HCT116 (cell line): Measurements from ENCODE around the gene C1orf116. TPM values are rescaled to one million over a fixed set of nuclear protein-coding genes. Genes with fewer than 3 reads are reported as not detected.

Experiments used
- ATAC-seq: fragments of 200-7000 bp; cut with Tn5 transposase; 2 replicates; pipeline ENCODE4 v1.9.1; 2020; ENCODE audit warnings: mild to moderate bottlenecking, moderate library complexity
- BruUV-seq: library from RNA; stranded (reverse); fragments of 400-500 nt; replicated peaks from 2 replicates; lab custom pipeline; 2021; lab: Mats Ljungman, UMichigan
- CTCF ChIA-PET: fragments of 300-600 bp; sonication (Branson Sonifier 250); formaldehyde crosslinking; loops from one replicate; lab custom pipeline; 2021; ENCODE audit warnings: antibody characterized with exemption; lab: Charles Lee
- POLR2A ChIA-PET: fragments of 300-600, 350-600 bp; sonication (Branson Sonifier 250); formaldehyde crosslinking; loops from one replicate; lab custom pipeline; 2021; ENCODE audit warnings: antibody characterized with exemption; lab: Charles Lee
- RAD21 ChIA-PET, 2 experiments: fragments of 300-600 bp; sonication (Branson Sonifier 250); formaldehyde crosslinking; loops; one replicate each; lab custom pipeline; 2023; ENCODE audit warnings: low total read pairs in 2 of 2; ENCODE audit not compliant: uncharacterized antibody in 2 of 2, unreplicated experiment in 2 of 2, low non-redundant PET in 1 of 2; lab: Charles Lee
- DNase-seq: peaks from one replicate; pipeline ENCODE4 v3.0.0-alpha.2; 2010; ENCODE audit warnings: low read depth, low spot score
- H2AFZ ChIP-seq: fragments of 200-600 bp; shearing (Covaris generic), sonication (generic); 2 replicates; pipeline ENCODE4 v1.6.1; 2017; ENCODE audit warnings: low read depth, mixed run types, mixed read lengths, antibody characterized with exemption, low read length; ENCODE audit not compliant: poor library complexity, severe bottlenecking
- H3K27ac ChIP-seq: 2 replicates; pipeline ENCODE4 v1.5.1; 2012; ENCODE audit warnings: low read depth, low read length
- H3K27me3 ChIP-seq: fragments of 200-600 bp; sonication (generic); 2 replicates; pipeline ENCODE4 v1.6.1; 2016; ENCODE audit warnings: mixed run types, low read length, mixed read lengths; ENCODE audit not compliant: insufficient read depth
- H3K36me3 ChIP-seq, 2 experiments: fragments of 200-500 bp in 1 of 2; fragments of 200-600 bp in 1 of 2; sonication (Bioruptor generic) in 1 of 2; sonication (generic) in 1 of 2; 2 replicates each; pipeline versions ENCODE4 v1.5.1 to v1.6.1; 2014 to 2016; ENCODE audit warnings: low read length in 2 of 2, inconsistent platforms in 1 of 2, mixed read lengths in 1 of 2, mixed run types in 1 of 2; ENCODE audit not compliant: insufficient read depth in 2 of 2, control insufficient read depth in 1 of 2
- H3K4me1 ChIP-seq, 2 experiments: fragments of 200-600 bp in 1 of 2; sonication (generic) in 1 of 2; 2 replicates each; pipeline versions ENCODE4 v1.5.1 to v1.6.1; 2012 to 2017; ENCODE audit warnings: low read length in 2 of 2, inconsistent platforms in 1 of 2, mild to moderate bottlenecking in 1 of 2, mixed read lengths in 1 of 2, mixed run types in 1 of 2, moderate library complexity in 1 of 2; ENCODE audit not compliant: insufficient read depth in 2 of 2, control insufficient read depth in 1 of 2
- H3K4me2 ChIP-seq: fragments of 200-600 bp; sonication (generic); 2 replicates; pipeline ENCODE4 v1.6.1; 2017; ENCODE audit warnings: mixed run types, low read length, mixed read lengths
- H3K4me3 ChIP-seq, 2 experiments: fragments of 200-600 bp in 1 of 2; sonication (generic) in 1 of 2; replicated peaks in 1 of 2; 2 replicates each; pipeline ENCODE4 v1.5.1; 2011 to 2016; ENCODE audit warnings: low read length in 2 of 2, control low read depth in 1 of 2, low read depth in 1 of 2, mild to moderate bottlenecking in 1 of 2, mixed read lengths in 1 of 2, mixed run types in 1 of 2
- H3K79me2 ChIP-seq: fragments of 200-600 bp; sonication (generic); 2 replicates; pipeline ENCODE4 v1.6.1; 2017; ENCODE audit warnings: mild to moderate bottlenecking, mixed run types, low read length, moderate library complexity, mixed read lengths; ENCODE audit not compliant: insufficient read depth
- H3K9ac ChIP-seq: fragments of 200-600 bp; sonication (generic); 2 replicates; pipeline ENCODE4 v1.6.1; 2016; ENCODE audit warnings: low read length, mixed read lengths
- H3K9me2 ChIP-seq: fragments of 200-600 bp; sonication (generic), shearing (Covaris generic); 2 replicates; pipeline ENCODE4 v1.6.1; 2017; ENCODE audit warnings: mixed run types, mild to moderate bottlenecking, moderate library complexity; ENCODE audit not compliant: insufficient read depth
- H3K9me3 ChIP-seq, 2 experiments: fragments of 200-500 bp in 1 of 2; fragments of 200-600 bp in 1 of 2; sonication (Bioruptor generic) in 1 of 2; sonication (generic) in 1 of 2; 2 replicates each; pipeline ENCODE4 v1.6.1; 2014 to 2017; ENCODE audit warnings: low read length in 2 of 2, mixed read lengths in 2 of 2, inconsistent platforms in 1 of 2, low read depth in 1 of 2, mild to moderate bottlenecking in 1 of 2, mixed run types in 1 of 2, moderate library complexity in 1 of 2; ENCODE audit not compliant: control insufficient read depth in 1 of 2, insufficient read depth in 1 of 2
- H4K20me1 ChIP-seq: fragments of 200-600 bp; sonication (generic), shearing (Covaris generic); 2 replicates; pipeline ENCODE4 v1.6.1; 2017; ENCODE audit warnings: mixed run types, mild to moderate bottlenecking, moderate library complexity; ENCODE audit not compliant: insufficient read depth
- ATF3 ChIP-seq: IDR thresholded peaks from 2 replicates; pipeline ENCODE4 v1.6.1; 2012
- CTCF ChIP-seq, 3 experiments: fragments of 200-600 bp in 1 of 3; sonication (generic) in 1 of 3; IDR thresholded peaks in 2 of 3; conservative IDR thresholded peaks in 1 of 3; 2 replicates each; pipeline ENCODE4 v1.5.1; 2012 to 2017; ENCODE audit warnings: low read depth in 2 of 3, low read length in 2 of 3, antibody characterized with exemption in 1 of 3, borderline replicate concordance in 1 of 3, control low read depth in 1 of 3, mild to moderate bottlenecking in 1 of 3, mixed read lengths in 1 of 3, mixed run types in 1 of 3, moderate library complexity in 1 of 3; ENCODE audit not compliant: insufficient read depth in 1 of 3
- EZH2phosphoT487 ChIP-seq: fragments of 200-600 bp; IDR thresholded peaks from 2 replicates; pipeline ENCODE4 v1.6.1; 2018; ENCODE audit warnings: antibody characterized with exemption, borderline replicate concordance
- MAX ChIP-seq: IDR thresholded peaks from 2 replicates; pipeline ENCODE4 v1.6.1; 2012
- SRF ChIP-seq: IDR thresholded peaks from 2 replicates; pipeline ENCODE4 v1.6.1; 2012; ENCODE audit warnings: low read depth
- TCF7L2 ChIP-seq: IDR thresholded peaks from 2 replicates; pipeline ENCODE4 v1.7.0; 2011; ENCODE audit warnings: borderline replicate concordance, inconsistent platforms; ENCODE audit not compliant: insufficient read depth, insufficient read length; ENCODE audit errors: extremely low read depth
- ZFX ChIP-seq: fragments of 450-650 bp; IDR thresholded peaks from 2 replicates; pipeline ENCODE4 v1.6.1; 2017
- intact Hi-C: fragments of 100-400 bp; cut with micrococcal nuclease; formaldehyde crosslinking; loops from 2 replicates; pipeline ENCODE4 v1.10.0; 2022
- total RNA-seq: library from RNA; stranded (reverse); gene quantifications from one replicate; pipeline ENCODE4 v1.2.1, GENCODE V29; 2021; ENCODE audit not compliant: unreplicated experiment

C1orf116 gene
- total RNA-seq, 1 experiment from 2014 or later = 3.6 TPM

- no peaks in the 10 kb centered on the region for H3K9me3 ChIP-seq
- ChIA-PET RAD21 (no interaction called here), POLR2A (no interaction called here), CTCF (interaction anchor here (1.0 to 1.4 kb wide), 2 partner anchors 10 to 358 kb away, joined by 3 to 8 read pairs; no protein-coding TSS in a partner anchor)
- BruUV-seq = no TSS peak
- intact Hi-C loops = no loop called here
- TF ChIP-seq MAX (no peak), EZH2phosphoT487 (no peak)
- H3K9ac ChIP-seq = no peak overlapping the region
- H4K20me1 ChIP-seq = no peaks in the 10 kb centered on the region
- no peak overlapping the region for H3K4me3 ChIP-seq
- peaks cover 0 to 24% of the 10 kb centered on the region in 2 experiments; a peak in 2 of 4 replicates for H3K4me1 ChIP-seq
- H3K4me2 ChIP-seq = peak overlapping the region; percentile 33; the same call in 1 of the 2 replicates
- H2AFZ ChIP-seq = no peak overlapping the region
- DNase-seq (no peak), ATAC-seq (peak; percentile 39; the same call in 1 of the 2 replicates)
- no peaks in the 10 kb centered on the region for H3K9me2 ChIP-seq
- H3K36me3 ChIP-seq = no peaks in the 10 kb centered on the region
- no peaks in the 10 kb centered on the region for H3K27me3 ChIP-seq
- no peak overlapping the region for H3K27ac ChIP-seq
- H3K79me2 ChIP-seq = peaks cover 11% of the 10 kb centered on the region
Observed at GRCh38 chr1:207039380-207040180, 7.0 kb upstream of the C1orf116 start.

GRCh38 chr1:207036865-207037264, 4.3 kb upstream of the C1orf116 start:
- Histone ChIP-seq H3K27me3 (no peaks in the 10 kb centered on the region), H3K9me2 (no peaks in the 10 kb centered on the region), H3K4me3 (no peak overlapping the region), H3K9me3 (no peaks in the 10 kb centered on the region), H3K9ac (no peak overlapping the region), H3K4me2 (no peak overlapping the region), H3K36me3 (no peaks in the 10 kb centered on the region), H3K79me2 (no peaks in the 10 kb centered on the region; the same call in 1 of the 2 replicates), H4K20me1 (no peaks in the 10 kb centered on the region), H2AFZ (no peak overlapping the region), H3K27ac (no peak overlapping the region), H3K4me1 (peaks cover 16 to 52% of the 10 kb centered on the region in 2 experiments)
- intact Hi-C loops = no loop called here
- no peak for ATAC-seq
- POLR2A ChIA-PET = no interaction called here
- BruUV-seq = no TSS peak
- no peak for TF ChIP-seq ZFX
- TF ChIP-seq CTCF (IDR thresholded peaks at IDR 0.05 in 2 of 3, conservative IDR thresholded peaks at IDR 0.05 in 1 of 3; ENCODE audit: borderline replicate concordance in 1 of 3, insufficient read depth in 1 of 3, low read depth in 2 of 3, low read length in 2 of 3) = no peak
- TF ChIP-seq EZH2phosphoT487 = no peak
- TF ChIP-seq SRF = no peak
- TF ChIP-seq MAX = no peak
- no peak for TF ChIP-seq TCF7L2
- TF ChIP-seq ATF3 = no peak
- no peak for DNase-seq
- CTCF ChIA-PET = no interaction called here
- RAD21 ChIA-PET = no interaction called here
